Nephron (organoid): Measurements from ENCODE around the gene CCDC121.

Source experiments
- H3K27ac Mint-ChIP-seq, 3 experiments: 2 replicates each; pipeline ENCODE4 v1.8.0; 2020; ENCODE audit warnings: mixed read lengths in 3 of 3, mild to moderate bottlenecking in 2 of 3, moderate library complexity in 1 of 3
- H3K27me3 Mint-ChIP-seq: 2 replicates; pipeline ENCODE4 v1.8.0; 2021; ENCODE audit warnings: low read depth, mild to moderate bottlenecking, moderate library complexity, mixed read lengths
- H3K36me3 Mint-ChIP-seq: 2 replicates; pipeline ENCODE4 v1.8.0; 2020; ENCODE audit warnings: low read depth, mixed read lengths
- H3K4me1 Mint-ChIP-seq: 2 replicates; pipeline ENCODE4 v1.8.0; 2020; ENCODE audit warnings: mixed read lengths
- H3K4me3 Mint-ChIP-seq, 3 experiments: 2 replicates each; pipeline ENCODE4 v1.8.0; 2020; ENCODE audit warnings: mild to moderate bottlenecking in 3 of 3, mixed read lengths in 3 of 3, moderate library complexity in 2 of 3
- H3K9me3 Mint-ChIP-seq: 2 replicates; pipeline ENCODE4 v1.8.0; 2020; ENCODE audit warnings: mixed read lengths
- CTCF ChIP-seq, 3 experiments: fragments of 200-600 bp; sonication (generic); IDR thresholded peaks; one replicate each; pipeline ENCODE4 v1.5.0; 2021; ENCODE audit warnings: antibody characterized with exemption in 3 of 3; ENCODE audit not compliant: unreplicated experiment in 3 of 3

CCDC121 gene

GRCh38 chr2:27628767-27629709 is at the start of gene CCDC121, which contains the start of gene GPN1:
TSS of gene CCDC121 (minus strand) at chr2:27629012. CDS start at chr2:27627799, 1,213 bp downstream.
TSS of gene GPN1 (plus strand) at chr2:27629050. CDS start at chr2:27629059, 9 bp downstream.
- Mint-ChIP-seq H3K4me1 (peaks cover 8% of the 10 kb centered on the region), H3K9me3 (no peaks in the 10 kb centered on the region), H3K27ac (peak within 1 kb of the TSS in 1 of 3 experiments; percentile 40), H3K4me3 (no peak within 1 kb of the TSS), H3K27me3 (no peaks in the 10 kb centered on the region), H3K36me3 (peaks cover 39% of the 10 kb centered on the region)
- no peak for TF ChIP-seq CTCF (IDR thresholded peaks at IDR 0.05; ENCODE audit: unreplicated experiment in 3 of 3)

GRCh38 chr2:27672723-27673486 is 44.1 kb upstream of the CCDC121 start:
- no peak for TF ChIP-seq CTCF (IDR thresholded peaks at IDR 0.05; ENCODE audit: unreplicated experiment in 3 of 3)
- Mint-ChIP-seq H3K4me3 (no peak overlapping the region), H3K4me1 (peaks cover 6% of the 10 kb centered on the region), H3K9me3 (no peaks in the 10 kb centered on the region), H3K27ac (no peak overlapping the region), H3K27me3 (no peaks in the 10 kb centered on the region), H3K36me3 (peaks cover 60% of the 10 kb centered on the region)

GRCh38 chr2:27671235-27671634 is 42.4 kb upstream of the CCDC121 start:
- Mint-ChIP-seq H3K4me3 (no peak overlapping the region), H3K27me3 (no peaks in the 10 kb centered on the region), H3K4me1 (peaks cover 6% of the 10 kb centered on the region), H3K27ac (no peak overlapping the region), H3K36me3 (peaks cover 64% of the 10 kb centered on the region), H3K9me3 (no peaks in the 10 kb centered on the region)
- no peak for TF ChIP-seq CTCF (IDR thresholded peaks at IDR 0.05; ENCODE audit: unreplicated experiment in 3 of 3)

- H3K4me3 Mint-ChIP-seq: peak overlapping the region in 2 of 3 experiments; percentile 50 to 66
- peaks cover 24% of the 10 kb centered on the region for H3K4me1 Mint-ChIP-seq
- no peaks in the 10 kb centered on the region for H3K9me3 Mint-ChIP-seq
- H3K27me3 Mint-ChIP-seq: no peaks in the 10 kb centered on the region
- no peak for TF ChIP-seq CTCF (IDR thresholded peaks at IDR 0.05; ENCODE audit: unreplicated experiment in 3 of 3)
- H3K36me3 Mint-ChIP-seq: peaks cover 44% of the 10 kb centered on the region
- no peak overlapping the region for H3K27ac Mint-ChIP-seq
Observed at GRCh38 chr2:27667446-27667845, 38.6 kb upstream of the CCDC121 start.

GRCh38 chr2:27664622-27665363 is 36.0 kb upstream of the CCDC121 start:
- Mint-ChIP-seq H3K4me3 (peak overlapping the region; percentile 98 to 100 (median 99)), H3K4me1 (peaks cover 24% of the 10 kb centered on the region), H3K27me3 (no peaks in the 10 kb centered on the region), H3K36me3 (peaks cover 48% of the 10 kb centered on the region), H3K9me3 (no peaks in the 10 kb centered on the region), H3K27ac (peak overlapping the region; percentile 80 to 100 (median 99))
- TF ChIP-seq CTCF (IDR thresholded peaks at IDR 0.05; ENCODE audit: unreplicated experiment in 3 of 3): no peak
